Lung (tissue), 12 donors: ENCODE results near the gene NEK5. TPM values are rescaled to one million over a fixed set of nuclear protein-coding genes. Genes with fewer than 3 reads are reported as not detected.
"Not testable (repeated sequence)": the region's sequence is repeated elsewhere in the genome, so short reads cannot be mapped to it uniquely, and the experiment has no call there.

Experiments used
- ATAC-seq: fragments of 200-7000 bp; cut with Tn5 transposase; one replicate; pipeline ENCODE4 v1.9.1; 2020; ENCODE audit warnings: moderate number of reproducible peaks; ENCODE audit not compliant: insufficient read depth, low FRiP score
- DNase-seq, 3 donors: peaks; one replicate each; pipeline ENCODE4 v3.0.0-alpha.2; 2013 to 2017
- H3K27ac ChIP-seq, 2 donors: one replicate each; pipeline ENCODE4 v1.5.1; 2013; ENCODE audit warnings: mild to moderate bottlenecking in 2 of 2, moderate library complexity in 2 of 2, control low read depth in 1 of 2, inconsistent platforms in 1 of 2, low read depth in 1 of 2, low read length in 1 of 2
- H3K27me3 ChIP-seq, 3 donors: one replicate each; pipeline ENCODE4 v1.5.1; 2013; ENCODE audit warnings: low read length in 2 of 3; ENCODE audit not compliant: control insufficient read depth in 3 of 3, insufficient read depth in 3 of 3
- H3K36me3 ChIP-seq, 4 donors: one replicate each; pipeline ENCODE4 v1.5.1; 2013; ENCODE audit warnings: low read length in 4 of 4, mild to moderate bottlenecking in 1 of 4, moderate library complexity in 1 of 4; ENCODE audit not compliant: control insufficient read depth in 4 of 4, insufficient read depth in 4 of 4
- H3K4me1 ChIP-seq, 5 donors: one replicate each; pipeline ENCODE4 v1.5.1; 2013; ENCODE audit warnings: low read length in 5 of 5, mild to moderate bottlenecking in 2 of 5, moderate library complexity in 1 of 5; ENCODE audit not compliant: control insufficient read depth in 5 of 5, insufficient read depth in 5 of 5
- H3K4me3 ChIP-seq: one replicate; pipeline ENCODE4 v1.5.1; 2013; ENCODE audit warnings: mild to moderate bottlenecking, control low read depth, moderate library complexity
- H3K9ac ChIP-seq, 2 donors: one replicate each; pipeline ENCODE4 v1.5.1; 2013; ENCODE audit warnings: low read length in 2 of 2, control low read depth in 1 of 2; ENCODE audit not compliant: insufficient read depth in 1 of 2
- H3K9me3 ChIP-seq, 4 donors: one replicate each; pipeline ENCODE4 v1.5.1; 2013; ENCODE audit warnings: low read length in 3 of 4, mild to moderate bottlenecking in 1 of 4, moderate library complexity in 1 of 4; ENCODE audit not compliant: control insufficient read depth in 4 of 4, insufficient read depth in 3 of 4
- CTCF ChIP-seq: IDR thresholded peaks from 2 replicates; pipeline ENCODE4 v1.5.1; 2012; ENCODE audit warnings: mild to moderate bottlenecking; ENCODE audit errors: control extremely low read depth, extremely low read depth
- WGBS, 2 donors: extraction: QIAGEN DNeasy Blood & Tissue Kit; methylation state at CpG; one replicate each; pipeline ENCODE4 v1.1.7; 2013; 5-methylcytosine and 5-hydroxymethylcytosine counted together
- polyA plus RNA-seq, 2 donors: library from polyadenylated mRNA; stranded (reverse); fragments of 200-250 nt; gene quantifications; one replicate each; pipeline ENCODE4 v1.2.1, GENCODE V29; 2013
- total RNA-seq, 2 donors: library from RNA; depleted of rRNA in 1 of 2; stranded (reverse); fragments of >200 nt in 1 of 2; gene quantifications; one replicate each; pipeline ENCODE4 v1.2.1, GENCODE V29; 2014 to 2021
- donor health status: control.
- donor health status: control.
- donor health status: Bipolar disorder and iron deficiency.
- donor health status: healthy.
- donor health status: DM: yes; HTN: yes; CAD: no.

NEK5 gene
- total and polyA plus RNA-seq, 4 donors = 2.1 to 13.3 (median 6.1) TPM

GRCh38 chr13:52034616-52035226, 94.2 kb downstream of the NEK5 start:
- Histone ChIP-seq H3K4me1 (peaks cover 0 to 3% (median 0%) of the 10 kb centered on the region in 5 donors), H3K9me3 (no peaks in the 10 kb centered on the region), H3K4me3 (no peak overlapping the region), H3K27me3 (no peaks in the 10 kb centered on the region), H3K9ac (no peak overlapping the region), H3K27ac (no peak overlapping the region), H3K36me3 (peaks cover 0 to 5% (median 2%) of the 10 kb centered on the region in 4 donors)
- 79 to 88% methylated on average over 5 of the region's 5 CpGs for WGBS, 2 donors
- ATAC-seq (no peak), DNase-seq (no peak)
- TF ChIP-seq CTCF = no peak

GRCh38 chr13:52033039-52033438, 95.8 kb downstream of the NEK5 start:
- ATAC-seq = no peak
- H3K4me1 ChIP-seq = peaks cover 0 to 3% (median 0%) of the 10 kb centered on the region in 5 donors
- DNase-seq = no peak
- H3K9me3 ChIP-seq = no peaks in the 10 kb centered on the region
- WGBS, 2 donors = 86 to 93% methylated on average over 2 of the region's 2 CpGs
- no peak for TF ChIP-seq CTCF
- H3K27ac ChIP-seq = no peak overlapping the region
- H3K4me3 ChIP-seq = no peak overlapping the region
- H3K36me3 ChIP-seq = peaks cover 5 to 18% (median 16%) of the 10 kb centered on the region in 4 donors
- H3K27me3 ChIP-seq = no peaks in the 10 kb centered on the region
- no peak overlapping the region for H3K9ac ChIP-seq

GRCh38 chr13:52030401-52030800, 98.5 kb downstream of the NEK5 start:
- not testable (repeated sequence) for H3K4me3 ChIP-seq, H3K9ac ChIP-seq, DNase-seq, ATAC-seq, H3K4me1 ChIP-seq, H3K9me3 ChIP-seq, H3K27me3 ChIP-seq, H3K27ac ChIP-seq
- WGBS, 2 donors = 97 to 98% methylated on average over 3 to 6 of the region's 6 CpGs
- peaks cover 12 to 39% (median 22%) of the 10 kb centered on the region in 4 donors for H3K36me3 ChIP-seq

- Histone ChIP-seq H3K9me3 (peaks cover 0 to 5% (median 0%) of the 10 kb centered on the region in 4 donors), H3K4me3 (no peak overlapping the region), H3K27ac (no peak overlapping the region), H3K9ac (no peak overlapping the region), H3K27me3 (no peaks in the 10 kb centered on the region), H3K4me1 (peaks cover 0 to 8% (median 0%) of the 10 kb centered on the region in 5 donors), H3K36me3 (peaks cover 12 to 47% (median 26%) of the 10 kb centered on the region in 4 donors)
- no peak for DNase-seq
- TF ChIP-seq CTCF = no peak
- no peak for ATAC-seq
- 85 to 97% methylated on average over 4 of the region's 4 CpGs for WGBS, 2 donors
These were observed 99.3 kb downstream of the NEK5 start for GRCh38 chr13:52029569-52029968.
